Loucy (cell line): ENCODE data around the gene SPSB1.

Experiments
- H2AFZ ChIP-seq: fragments of 200-600 bp; sonication (generic); 2 replicates; pipeline ENCODE4 v1.6.0; 2016; ENCODE audit warnings: antibody characterized with exemption, mild to moderate bottlenecking, low read length, moderate library complexity
- H3F3A ChIP-seq: fragments of 200-600 bp; 2 replicates; pipeline ENCODE4 v1.6.0; 2016; ENCODE audit warnings: antibody characterized with exemption, low read depth, mild to moderate bottlenecking
- H3K27me3 ChIP-seq: fragments of 200-600 bp; sonication (generic); 2 replicates; pipeline ENCODE4 v1.6.1; 2014; ENCODE audit warnings: low read length, mild to moderate bottlenecking; ENCODE audit not compliant: insufficient read depth, poor library complexity, severe bottlenecking
- H3K36me3 ChIP-seq: fragments of 200-600 bp; sonication (generic); 2 replicates; pipeline ENCODE4 v1.6.1; 2016; ENCODE audit warnings: low read length; ENCODE audit not compliant: insufficient read depth
- H3K4me1 ChIP-seq: fragments of 200-600 bp; sonication (generic); 2 replicates; pipeline ENCODE4 v1.5.1; 2014; ENCODE audit warnings: low read length, mild to moderate bottlenecking; ENCODE audit not compliant: insufficient read depth, poor library complexity, severe bottlenecking
- H3K4me2 ChIP-seq: fragments of 200-600 bp; sonication (generic); 2 replicates; pipeline ENCODE4 v1.6.0; 2014; ENCODE audit warnings: antibody characterized with exemption, low read length, low read depth, mild to moderate bottlenecking; ENCODE audit not compliant: poor library complexity, severe bottlenecking
- H3K4me3 ChIP-seq: fragments of 200-600 bp; sonication (generic); 2 replicates; pipeline ENCODE4 v1.5.1; 2014; ENCODE audit warnings: low read length, mild to moderate bottlenecking, mixed read lengths; ENCODE audit not compliant: poor library complexity, severe bottlenecking
- H3K79me2 ChIP-seq: fragments of 200-600 bp; sonication (generic); 2 replicates; pipeline ENCODE4 v1.6.1; 2014; ENCODE audit warnings: low read length; ENCODE audit not compliant: insufficient read depth
- H3K9ac ChIP-seq: fragments of 200-600 bp; sonication (generic); 2 replicates; pipeline ENCODE4 v1.6.0; 2014; ENCODE audit warnings: mild to moderate bottlenecking, low read depth, low read length, moderate library complexity; ENCODE audit not compliant: poor library complexity, severe bottlenecking
- H3K9me2 ChIP-seq: fragments of 200-600 bp; sonication (generic); replicated peaks from 2 replicates; pipeline ENCODE4 v1.6.1; 2016; ENCODE audit warnings: low read depth, low read length, mixed read lengths
- H3K9me3 ChIP-seq: fragments of 200-600 bp; sonication (generic); 2 replicates; pipeline ENCODE4 v1.6.1; 2014; ENCODE audit warnings: mild to moderate bottlenecking, antibody characterized with exemption, low read length, low read depth; ENCODE audit not compliant: insufficient read depth
- H4K20me1 ChIP-seq: fragments of 200-600 bp; sonication (generic); 2 replicates; pipeline ENCODE4 v1.6.0; 2014; ENCODE audit warnings: antibody characterized with exemption, low read length, mild to moderate bottlenecking; ENCODE audit not compliant: insufficient read depth, poor library complexity, severe bottlenecking
- EZH2phosphoT487 ChIP-seq: fragments of 200-600 bp; IDR thresholded peaks from 2 replicates; pipeline ENCODE4 v1.6.1; 2018; ENCODE audit warnings: antibody characterized with exemption, mild to moderate bottlenecking, moderate library complexity, borderline replicate concordance
- TF ChIP-seq, protein P1 (sequence below): fragments of 200-600 bp; sonication (generic); conservative IDR thresholded peaks from 2 replicates; pipeline ENCODE4 v1.5.1; 2014; ENCODE audit warnings: mild to moderate bottlenecking, antibody characterized with exemption, low read length

The SPSB1 gene

GRCh38 chr1:9371951-9372350 is 79.3 kb downstream of the SPSB1 start:
- peaks cover 43% of the 10 kb centered on the region for H3K36me3 ChIP-seq
- H3K4me1 ChIP-seq: no peaks in the 10 kb centered on the region
- H3K4me2 ChIP-seq: no peak overlapping the region
- no peak overlapping the region for H3K4me3 ChIP-seq
- no peaks in the 10 kb centered on the region for H3K9me3 ChIP-seq
- TF ChIP-seq EZH2phosphoT487: no peak
- TF ChIP-seq, protein P1, sequence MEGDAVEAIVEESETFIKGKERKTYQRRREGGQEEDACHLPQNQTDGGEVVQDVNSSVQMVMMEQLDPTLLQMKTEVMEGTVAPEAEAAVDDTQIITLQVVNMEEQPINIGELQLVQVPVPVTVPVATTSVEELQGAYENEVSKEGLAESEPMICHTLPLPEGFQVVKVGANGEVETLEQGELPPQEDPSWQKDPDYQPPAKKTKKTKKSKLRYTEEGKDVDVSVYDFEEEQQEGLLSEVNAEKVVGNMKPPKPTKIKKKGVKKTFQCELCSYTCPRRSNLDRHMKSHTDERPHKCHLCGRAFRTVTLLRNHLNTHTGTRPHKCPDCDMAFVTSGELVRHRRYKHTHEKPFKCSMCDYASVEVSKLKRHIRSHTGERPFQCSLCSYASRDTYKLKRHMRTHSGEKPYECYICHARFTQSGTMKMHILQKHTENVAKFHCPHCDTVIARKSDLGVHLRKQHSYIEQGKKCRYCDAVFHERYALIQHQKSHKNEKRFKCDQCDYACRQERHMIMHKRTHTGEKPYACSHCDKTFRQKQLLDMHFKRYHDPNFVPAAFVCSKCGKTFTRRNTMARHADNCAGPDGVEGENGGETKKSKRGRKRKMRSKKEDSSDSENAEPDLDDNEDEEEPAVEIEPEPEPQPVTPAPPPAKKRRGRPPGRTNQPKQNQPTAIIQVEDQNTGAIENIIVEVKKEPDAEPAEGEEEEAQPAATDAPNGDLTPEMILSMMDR: no peak
- H3K27me3 ChIP-seq: no peaks in the 10 kb centered on the region
- H3K9ac ChIP-seq: no peak overlapping the region
- no peaks in the 10 kb centered on the region for H3F3A ChIP-seq
- H4K20me1 ChIP-seq: peaks cover 6% of the 10 kb centered on the region
- H2AFZ ChIP-seq: no peak overlapping the region
- peaks cover 10% of the 10 kb centered on the region; the same call in 1 of the 2 replicates for H3K79me2 ChIP-seq
- no peaks in the 10 kb centered on the region for H3K9me2 ChIP-seq

GRCh38 chr1:9373619-9374018 is 80.9 kb downstream of the SPSB1 start:
- no peak overlapping the region for H3K4me2 ChIP-seq
- peaks cover 27% of the 10 kb centered on the region for H3K36me3 ChIP-seq
- no peak overlapping the region for H2AFZ ChIP-seq
- no peaks in the 10 kb centered on the region for H3K9me3 ChIP-seq
- H3K9ac ChIP-seq: no peak overlapping the region
- no peak overlapping the region for H3K4me3 ChIP-seq
- H3K79me2 ChIP-seq: peaks cover 3% of the 10 kb centered on the region; the same call in 1 of the 2 replicates
- no peaks in the 10 kb centered on the region for H3K9me2 ChIP-seq
- peaks cover 6% of the 10 kb centered on the region for H4K20me1 ChIP-seq
- no peaks in the 10 kb centered on the region for H3F3A ChIP-seq
- TF ChIP-seq EZH2phosphoT487: no peak
- TF ChIP-seq, protein P1: no peak
- H3K4me1 ChIP-seq: no peaks in the 10 kb centered on the region
- no peaks in the 10 kb centered on the region for H3K27me3 ChIP-seq

DNA sequence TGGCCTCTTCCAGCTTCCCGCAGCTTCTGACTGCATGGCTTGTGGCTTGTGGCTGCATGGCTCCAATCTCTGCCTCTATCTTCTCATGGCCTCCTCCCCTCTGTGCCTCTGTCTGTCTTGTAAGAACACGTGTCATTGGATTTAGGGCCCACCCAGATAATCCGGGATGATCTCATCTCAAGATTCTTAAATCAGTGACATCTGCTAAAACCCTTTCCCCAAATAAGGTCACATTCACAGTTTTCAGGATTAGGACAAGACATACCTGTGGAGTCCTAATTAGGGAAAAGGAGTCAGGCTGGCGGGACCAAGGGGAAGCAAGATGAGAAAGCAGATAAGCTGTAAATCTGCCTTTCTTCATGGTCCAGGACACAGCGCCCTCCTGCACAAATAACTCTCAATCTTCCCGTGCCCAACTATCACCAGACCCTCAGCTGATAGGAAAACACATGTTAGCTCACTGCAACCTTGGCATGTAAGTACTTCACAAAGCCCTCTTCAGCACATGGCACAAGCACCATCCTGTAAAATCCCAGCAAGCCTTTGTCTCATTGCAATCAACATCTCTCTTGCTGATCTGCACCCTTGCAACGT is 82.2 kb downstream of the SPSB1 start:
- Histone ChIP-seq H2AFZ (no peak overlapping the region), H3K4me2 (no peak overlapping the region), H3K9ac (no peak overlapping the region), H3K27me3 (no peaks in the 10 kb centered on the region), H3K36me3 (peaks cover 14% of the 10 kb centered on the region), H3K9me2 (no peaks in the 10 kb centered on the region), H3K4me1 (no peaks in the 10 kb centered on the region), H3K79me2 (no peaks in the 10 kb centered on the region), H4K20me1 (no peaks in the 10 kb centered on the region), H3K9me3 (no peaks in the 10 kb centered on the region), H3F3A (no peaks in the 10 kb centered on the region), H3K4me3 (no peak overlapping the region)
- TF ChIP-seq EZH2phosphoT487: no peak
- TF ChIP-seq, protein P1: no peak
